HG02885 (cell line): Measurements from ENCODE around the gene CERS1.

Experiments used
- ATAC-seq: cut with Tn5 transposase; IDR thresholded peaks from one replicate; pipeline ENCODE4 v1.9.1; 2021; ENCODE audit warnings: mild to moderate bottlenecking; ENCODE audit not compliant: unreplicated experiment, poor library complexity

The CERS1 gene

GRCh38 chr19:18878058-18878797 lies 17.7 kb downstream of the CERS1 start:
- no peak for ATAC-seq

- ATAC-seq = no peak
These were observed 19.1 kb downstream of the CERS1 start for GRCh38 chr19:18876865-18877264.

- ATAC-seq = no peak
These were observed 20.2 kb downstream of the CERS1 start for GRCh38 chr19:18875726-18876125.

- ATAC-seq = no peak
These were observed 24.4 kb downstream of the CERS1 start for GRCh38 chr19:18871543-18871942.

- ATAC-seq = no peak
These were observed 25.3 kb downstream of the CERS1 start for GRCh38 chr19:18870531-18871172.

- ATAC-seq = no peak
These were observed 26.0 kb downstream of the CERS1 start for GRCh38 chr19:18869781-18870530.

GRCh38 chr19:18869023-18869618 lies 26.8 kb downstream of the CERS1 start:
- no peak for ATAC-seq

- no peak for ATAC-seq
These were observed 27.5 kb downstream of the CERS1 start for GRCh38 chr19:18868380-18869022.

- ATAC-seq = no peak
These were observed 28.2 kb downstream of the CERS1 start for GRCh38 chr19:18867751-18868150.

GRCh38 chr19:18867199-18867598 lies 28.8 kb downstream of the CERS1 start:
- ATAC-seq = no peak

GRCh38 chr19:18866800-18867123 lies 29.2 kb downstream of the CERS1 start:
- no peak for ATAC-seq

- ATAC-seq = peak; percentile 68
These were observed 29.8 kb downstream of the CERS1 start for GRCh38 chr19:18865973-18866799.

- no peak for ATAC-seq
These were observed 30.6 kb downstream of the CERS1 start for GRCh38 chr19:18865106-18865972.

- no peak for ATAC-seq
These were observed 32.1 kb downstream of the CERS1 start for GRCh38 chr19:18863843-18864362.

GRCh38 chr19:18862976-18863842 lies 32.7 kb downstream of the CERS1 start:
- ATAC-seq = no peak

- ATAC-seq = no peak
These were observed 34.0 kb downstream of the CERS1 start for GRCh38 chr19:18861917-18862316.

GRCh38 chr19:18861235-18861634 lies 34.7 kb downstream of the CERS1 start:
- ATAC-seq = no peak

- ATAC-seq = no peak
These were observed 35.2 kb downstream of the CERS1 start for GRCh38 chr19:18860725-18861124.
